H1 (cell line): ENCODE results near the gene SKAP1. TPM values are rescaled to one million over a fixed set of nuclear protein-coding genes. Genes with fewer than 3 reads are reported as not detected.

Source experiments
- CTCF ChIA-PET: fragments of 300-600 bp; sonication (Branson Sonifier 250); formaldehyde crosslinking; loops from one replicate; lab custom pipeline; 2021; ENCODE audit not compliant: partially characterized antibody; lab: Charles Lee
- POLR2A ChIA-PET: fragments of 300-600 bp; sonication (Branson Sonifier 250); formaldehyde crosslinking; loops from one replicate; lab custom pipeline; 2021; ENCODE audit warnings: inconsistent platforms; ENCODE audit not compliant: partially characterized antibody; lab: Charles Lee
- DNase-seq, 2 experiments: peaks; one replicate each; pipeline versions ENCODE4 v3.0.0 to v3.0.0-alpha.2; 2010 to 2022; ENCODE audit warnings: low spot score in 2 of 2, low read depth in 1 of 2, mixed read lengths in 1 of 2
- FAIRE-seq: peaks from 2 replicates; lab custom pipeline; 2011; peaks lifted over from hg19 to GRCh38; lab: Jason Lieb, UNC
- H2AFZ ChIP-seq: 2 replicates; pipeline ENCODE4 v1.8.1; 2012; ENCODE audit warnings: low read length, inconsistent platforms
- H2AK5ac ChIP-seq: 2 replicates; pipeline ENCODE4 v1.6.1; 2013; ENCODE audit warnings: low read depth, low read length
- H2BK120ac ChIP-seq: replicated peaks from 2 replicates; pipeline ENCODE3; 2013; ENCODE audit warnings: low read depth, low read length, inconsistent platforms
- H2BK12ac ChIP-seq: 2 replicates; pipeline ENCODE4 v1.6.1; 2013; ENCODE audit warnings: low read depth, low read length
- H2BK15ac ChIP-seq: 2 replicates; pipeline ENCODE4 v1.6.1; 2013; ENCODE audit warnings: low read length
- H2BK20ac ChIP-seq: 2 replicates; pipeline ENCODE4 v1.6.1; 2013; ENCODE audit warnings: low read length
- H2BK5ac ChIP-seq: 2 replicates; pipeline ENCODE4 v1.6.1; 2013; ENCODE audit warnings: low read depth, low read length
- H3K14ac ChIP-seq: 2 replicates; pipeline ENCODE4 v1.6.1; 2013; ENCODE audit warnings: inconsistent platforms; ENCODE audit not compliant: insufficient read length
- H3K18ac ChIP-seq: 2 replicates; pipeline ENCODE4 v1.6.1; 2013; ENCODE audit warnings: low read length; ENCODE audit errors: extremely low read depth
- H3K23ac ChIP-seq: 2 replicates; pipeline ENCODE4 v1.6.1; 2013; ENCODE audit warnings: inconsistent platforms; ENCODE audit not compliant: insufficient read length
- H3K23me2 ChIP-seq: 2 replicates; pipeline ENCODE4 v1.6.1; 2013; ENCODE audit warnings: low read depth, low read length
- H3K27ac ChIP-seq: 2 replicates; pipeline ENCODE4 v1.6.1; 2011; ENCODE audit warnings: low read depth, low read length, inconsistent platforms
- H3K27me3 ChIP-seq, 4 experiments: replicated peaks in 1 of 4; 1 replicate in 1 of 4; 2 replicates in 3 of 4; pipeline versions ENCODE4 v1.6.1 to v1.8.1; 2011 to 2013; ENCODE audit warnings: low read length in 3 of 4, mild to moderate bottlenecking in 3 of 4, inconsistent platforms in 2 of 4, mixed read lengths in 2 of 4, moderate library complexity in 1 of 4; ENCODE audit not compliant: control insufficient read depth in 3 of 4, insufficient read depth in 3 of 4; ENCODE audit errors: extremely low read depth in 1 of 4
- H3K36me3 ChIP-seq, 4 experiments: 2 replicates each; pipeline versions ENCODE4 v1.6.1 to v1.8.1; 2011 to 2013; ENCODE audit warnings: mild to moderate bottlenecking in 4 of 4, low read length in 3 of 4, moderate library complexity in 2 of 4, control low read depth in 1 of 4, inconsistent platforms in 1 of 4; ENCODE audit not compliant: insufficient read depth in 4 of 4, control insufficient read depth in 2 of 4
- H3K4ac ChIP-seq: replicated peaks from 2 replicates; pipeline ENCODE3; 2013; ENCODE audit warnings: low read length, low read depth, mixed read lengths, inconsistent platforms; ENCODE audit not compliant: insufficient read length
- H3K4me1 ChIP-seq, 4 experiments: replicated peaks in 1 of 4; 1 replicate in 1 of 4; 2 replicates in 3 of 4; pipeline versions ENCODE4 v1.6.1 to v1.8.1; 2011 to 2013; ENCODE audit warnings: low read length in 3 of 4, inconsistent platforms in 2 of 4, mixed read lengths in 1 of 4; ENCODE audit not compliant: insufficient read depth in 4 of 4, control insufficient read depth in 3 of 4
- H3K4me2 ChIP-seq, 2 experiments: 2 replicates each; pipeline versions ENCODE4 v1.6.1 to v1.8.1; 2011 to 2013; ENCODE audit warnings: low read depth in 2 of 2, low read length in 2 of 2, control low read depth in 1 of 2, inconsistent platforms in 1 of 2, mild to moderate bottlenecking in 1 of 2; ENCODE audit not compliant: insufficient read depth in 1 of 2
- H3K4me3 ChIP-seq, 4 experiments: fragments of 200-600, 300-600 bp in 1 of 4; sonication (generic), shearing (Covaris generic), sonication (Bioruptor Twin) in 1 of 4; 2 replicates each; pipeline versions ENCODE4 v1.5.1 to v1.8.1; 2011 to 2016; ENCODE audit warnings: low read length in 4 of 4, low read depth in 3 of 4, control low read depth in 2 of 4, inconsistent platforms in 2 of 4, mild to moderate bottlenecking in 2 of 4, mixed read lengths in 1 of 4, moderate library complexity in 1 of 4; ENCODE audit not compliant: insufficient read depth in 2 of 4; ENCODE audit errors: extremely low read depth in 1 of 4
- H3K56ac ChIP-seq: replicated peaks from 2 replicates; pipeline ENCODE3; 2013; ENCODE audit warnings: low read depth, mild to moderate bottlenecking, mixed read lengths, low read length, inconsistent platforms; ENCODE audit not compliant: insufficient read length
- H3K79me1 ChIP-seq: 2 replicates; pipeline ENCODE4 v1.6.1; 2013; ENCODE audit warnings: low read depth, low read length, control low read depth
- H3K79me2 ChIP-seq, 2 experiments: 2 replicates each; pipeline versions ENCODE4 v1.6.1 to v1.8.1; 2012 to 2013; ENCODE audit warnings: low read length in 2 of 2, mild to moderate bottlenecking in 2 of 2, inconsistent platforms in 1 of 2; ENCODE audit not compliant: insufficient read depth in 2 of 2, control insufficient read depth in 1 of 2
- H3K9ac ChIP-seq, 4 experiments: replicated peaks in 1 of 4; 1 replicate in 1 of 4; 2 replicates in 3 of 4; pipeline versions ENCODE4 v1.6.1 to v1.8.1; 2011 to 2013; ENCODE audit warnings: low read depth in 3 of 4, low read length in 3 of 4, control low read depth in 2 of 4, mild to moderate bottlenecking in 2 of 4, moderate library complexity in 2 of 4, inconsistent platforms in 1 of 4; ENCODE audit errors: extremely low read depth in 1 of 4
- H3K9me3 ChIP-seq, 2 experiments: 2 replicates each; pipeline versions ENCODE4 v1.6.1 to v1.8.1; 2012 to 2013; ENCODE audit warnings: mild to moderate bottlenecking in 2 of 2, moderate library complexity in 2 of 2, control low read depth in 1 of 2, inconsistent platforms in 1 of 2, low read depth in 1 of 2, low read length in 1 of 2, mixed read lengths in 1 of 2; ENCODE audit not compliant: insufficient read depth in 2 of 2
- H4K20me1 ChIP-seq, 2 experiments: replicated peaks in 1 of 2; 2 replicates each; pipeline versions ENCODE3 to v1.8.1; 2011 to 2013; ENCODE audit warnings: inconsistent platforms in 2 of 2, low read length in 2 of 2, mild to moderate bottlenecking in 1 of 2; ENCODE audit not compliant: insufficient read depth in 2 of 2, control insufficient read depth in 1 of 2
- H4K5ac ChIP-seq: 2 replicates; pipeline ENCODE4 v1.6.1; 2013; ENCODE audit warnings: low read length, low read depth, mixed read lengths, inconsistent platforms; ENCODE audit not compliant: insufficient read length
- H4K8ac ChIP-seq: 2 replicates; pipeline ENCODE4 v1.8.0; 2013; ENCODE audit warnings: mild to moderate bottlenecking, moderate library complexity, low read length, inconsistent platforms; ENCODE audit not compliant: insufficient read depth; ENCODE audit errors: extremely low read depth
- H4K91ac ChIP-seq: replicated peaks from 2 replicates; pipeline ENCODE3; 2013; ENCODE audit warnings: low read length, mixed read lengths, inconsistent platforms; ENCODE audit not compliant: insufficient read length
- NANOG ChIP-seq: IDR thresholded peaks from 2 replicates; pipeline ENCODE4 v1.6.1; 2011; ENCODE audit warnings: low read length, low read depth, mild to moderate bottlenecking, inconsistent platforms; ENCODE audit not compliant: insufficient read depth, poor library complexity, severe bottlenecking
- WGBS, 2 experiments: shearing (Covaris generic) in 1 of 2; methylation state at CpG; one replicate each; pipeline versions ENCODE4 v1.1.6 to v1.1.7; 2013 to 2015; ENCODE audit warnings: low lambda C conversion rate in 2 of 2, mixed read lengths in 2 of 2, inconsistent platforms in 1 of 2, low coverage in 1 of 2, missing lambda C conversion rate in 1 of 2; ENCODE audit not compliant: insufficient replicate concordance in 2 of 2, insufficient coverage in 1 of 2, insufficient read length in 1 of 2; ENCODE audit errors: extremely low coverage in 1 of 2, missing lambda C conversion rate in 1 of 2; 5-methylcytosine and 5-hydroxymethylcytosine counted together
- polyA plus RNA-seq, 7 experiments: library from polyadenylated mRNA; depleted of rRNA in 3 of 7; stranded (reverse) in 5 of 7; unstranded in 2 of 7; fragments of >200 nt in 5 of 7; fragments of 200-250 nt in 2 of 7; gene quantifications; 1 replicate in 5 of 7; 2 replicates in 1 of 7; 4 replicates in 1 of 7; pipeline versions ENCODE4 v1.2.1 to v1.2.3, GENCODE V29; 2011 to 2013; ENCODE audit warnings: missing spikeins in 2 of 7, mixed read lengths in 2 of 7
- total RNA-seq: library from RNA; stranded (reverse); fragmentation: NEBNext Ultra II Directional; extraction: Animal tissue kit (Norgen Biotek cat#: 25700); gene quantifications from 2 replicates; pipeline ENCODE4 v1.2.1, GENCODE V29; 2021

The SKAP1 gene
- total and polyA plus RNA-seq, 2 of the 8 experiments (the other 6 are each of a cell fraction or from before 2014, with no cell fraction given), result not detected

- H4K5ac ChIP-seq, result no peak overlapping the region
- ChIA-PET CTCF (interaction anchor here (0.6 to 1.4 kb wide), 9 partner anchors 20 to 185 kb away, joined by 3 to 5 read pairs (median 3); no protein-coding TSS in a partner anchor), POLR2A (interaction anchor here (0.7 to 1.0 kb wide), 3 partner anchors 9 to 91 kb away, joined by 3 to 4 read pairs (median 3); no protein-coding TSS in a partner anchor)
- peaks cover 0 to 6% (median 0%) of the 10 kb centered on the region in 4 experiments; a peak in 2 of 7 replicates for H3K27me3 ChIP-seq
- TF ChIP-seq NANOG, result no peak
- H2AK5ac ChIP-seq, result no peak overlapping the region
- no peaks in the 10 kb centered on the region for H3K79me2 ChIP-seq
- no peak overlapping the region for H2BK5ac ChIP-seq
- no peak overlapping the region for H2BK15ac ChIP-seq
- 80% methylated on average over 3 of the region's 3 CpGs; no CpG with 5 or more reads in 1 of the 2 experiments for WGBS, 2 experiments
- H3K14ac ChIP-seq, result no peak overlapping the region
- no peak overlapping the region for H3K4me2 ChIP-seq
- H3K4ac ChIP-seq, result no peak overlapping the region
- H3K56ac ChIP-seq, result no peak overlapping the region
- H3K36me3 ChIP-seq, result no peaks in the 10 kb centered on the region
- H3K4me1 ChIP-seq, result peaks cover 0 to 11% (median 7%) of the 10 kb centered on the region in 4 experiments; a peak in 2 of 7 replicates
- no peak overlapping the region for H2AFZ ChIP-seq
- FAIRE-seq (no peak), DNase-seq (no peak)
- no peak overlapping the region for H3K27ac ChIP-seq
- no peaks in the 10 kb centered on the region for H3K9me3 ChIP-seq
- H2BK120ac ChIP-seq, result no peak overlapping the region
- no peak overlapping the region for H2BK12ac ChIP-seq
- no peaks in the 10 kb centered on the region for H3K23me2 ChIP-seq
- H4K20me1 ChIP-seq, result peaks cover 0 to 2% of the 10 kb centered on the region in 2 experiments
- H3K9ac ChIP-seq, result no peak overlapping the region
- H3K4me3 ChIP-seq, result no peak overlapping the region
- H3K23ac ChIP-seq, result no peak overlapping the region
- no peak overlapping the region for H3K18ac ChIP-seq
- H4K8ac ChIP-seq, result no peak overlapping the region
- H3K79me1 ChIP-seq, result no peaks in the 10 kb centered on the region
- H4K91ac ChIP-seq, result no peak overlapping the region
- H2BK20ac ChIP-seq, result no peak overlapping the region
Observed at GRCh38 chr17:48151220-48151619, 278.8 kb downstream of the SKAP1 start.
